Loucy (cell line): ENCODE measurements around the gene GTF2F2.

Experiments used
- EZH2phosphoT487 ChIP-seq: fragments of 200-600 bp; IDR thresholded peaks from 2 replicates; pipeline ENCODE4 v1.6.1; 2018; ENCODE audit warnings: antibody characterized with exemption, mild to moderate bottlenecking, moderate library complexity, borderline replicate concordance
- TF ChIP-seq, protein P1 (sequence below): fragments of 200-600 bp; sonication (generic); conservative IDR thresholded peaks from 2 replicates; pipeline ENCODE4 v1.5.1; 2014; ENCODE audit warnings: mild to moderate bottlenecking, antibody characterized with exemption, low read length

- TF ChIP-seq, protein P1, sequence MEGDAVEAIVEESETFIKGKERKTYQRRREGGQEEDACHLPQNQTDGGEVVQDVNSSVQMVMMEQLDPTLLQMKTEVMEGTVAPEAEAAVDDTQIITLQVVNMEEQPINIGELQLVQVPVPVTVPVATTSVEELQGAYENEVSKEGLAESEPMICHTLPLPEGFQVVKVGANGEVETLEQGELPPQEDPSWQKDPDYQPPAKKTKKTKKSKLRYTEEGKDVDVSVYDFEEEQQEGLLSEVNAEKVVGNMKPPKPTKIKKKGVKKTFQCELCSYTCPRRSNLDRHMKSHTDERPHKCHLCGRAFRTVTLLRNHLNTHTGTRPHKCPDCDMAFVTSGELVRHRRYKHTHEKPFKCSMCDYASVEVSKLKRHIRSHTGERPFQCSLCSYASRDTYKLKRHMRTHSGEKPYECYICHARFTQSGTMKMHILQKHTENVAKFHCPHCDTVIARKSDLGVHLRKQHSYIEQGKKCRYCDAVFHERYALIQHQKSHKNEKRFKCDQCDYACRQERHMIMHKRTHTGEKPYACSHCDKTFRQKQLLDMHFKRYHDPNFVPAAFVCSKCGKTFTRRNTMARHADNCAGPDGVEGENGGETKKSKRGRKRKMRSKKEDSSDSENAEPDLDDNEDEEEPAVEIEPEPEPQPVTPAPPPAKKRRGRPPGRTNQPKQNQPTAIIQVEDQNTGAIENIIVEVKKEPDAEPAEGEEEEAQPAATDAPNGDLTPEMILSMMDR: no peak
- TF ChIP-seq EZH2phosphoT487: no peak
Measured at GRCh38 chr13:45133396-45134118, 13.2 kb downstream of the GTF2F2 start.
